Thoracic aorta (tissue), 2 donors: Measurements from ENCODE around the gene FBN3. TPM values are rescaled to one million over a fixed set of nuclear protein-coding genes. Genes with fewer than 3 reads are reported as not detected.

ENCODE experiments used
- ATAC-seq: fragments of 150-250 bp; one replicate; pipeline ENCODE4 v1.8.0; 2017; ENCODE audit warnings: low read depth; ENCODE audit not compliant: insufficient number of reproducible peaks, low FRiP score
- DNase-seq: peaks from one replicate; pipeline ENCODE4 v3.0.0-alpha.2; 2020; ENCODE audit warnings: low spot score
- H3K27ac ChIP-seq, 2 donors: fragments of 200-600 bp; sonication (generic); 1 replicate in 1 of 2; 2 replicates in 1 of 2; pipeline ENCODE4 v1.5.1; 2016; ENCODE audit warnings: mild to moderate bottlenecking in 2 of 2, moderate library complexity in 2 of 2
- H3K27me3 ChIP-seq: fragments of 200-600 bp; sonication (generic); replicated peaks from 2 replicates; pipeline ENCODE4 v1.6.0; 2016; ENCODE audit warnings: mild to moderate bottlenecking; ENCODE audit not compliant: insufficient read depth
- H3K36me3 ChIP-seq: fragments of 200-600 bp; sonication (generic); one replicate; pipeline ENCODE4 v1.5.1; 2016
- H3K4me1 ChIP-seq, 2 donors: fragments of 200-600 bp; sonication (generic); 1 replicate in 1 of 2; 2 replicates in 1 of 2; pipeline versions ENCODE4 v1.5.1 to v1.6.0; 2016; ENCODE audit warnings: low read depth in 2 of 2, mild to moderate bottlenecking in 1 of 2; ENCODE audit not compliant: control insufficient read depth in 1 of 2
- H3K4me3 ChIP-seq: fragments of 200-600 bp; sonication (generic); 2 replicates; pipeline ENCODE4 v1.5.1; 2016; ENCODE audit warnings: mild to moderate bottlenecking
- H3K9me3 ChIP-seq: fragments of 200-600 bp; sonication (generic); 2 replicates; pipeline ENCODE4 v1.5.1; 2016
- total RNA-seq, 2 donors: library from RNA; depleted of rRNA; stranded (reverse); fragments of >200 nt; gene quantifications; one replicate each; pipeline versions ENCODE4 v1.1.0 to v1.2.3, GENCODE V29; 2016
- TF ChIP-seq, protein P1 (sequence below): fragments of 200-600 bp; sonication (generic); IDR thresholded peaks from one replicate; pipeline ENCODE4 v1.5.1; 2019; ENCODE audit warnings: antibody characterized with exemption

The FBN3 gene
- total RNA-seq, 2 donors from 2014 or later, result not detected

DNA sequence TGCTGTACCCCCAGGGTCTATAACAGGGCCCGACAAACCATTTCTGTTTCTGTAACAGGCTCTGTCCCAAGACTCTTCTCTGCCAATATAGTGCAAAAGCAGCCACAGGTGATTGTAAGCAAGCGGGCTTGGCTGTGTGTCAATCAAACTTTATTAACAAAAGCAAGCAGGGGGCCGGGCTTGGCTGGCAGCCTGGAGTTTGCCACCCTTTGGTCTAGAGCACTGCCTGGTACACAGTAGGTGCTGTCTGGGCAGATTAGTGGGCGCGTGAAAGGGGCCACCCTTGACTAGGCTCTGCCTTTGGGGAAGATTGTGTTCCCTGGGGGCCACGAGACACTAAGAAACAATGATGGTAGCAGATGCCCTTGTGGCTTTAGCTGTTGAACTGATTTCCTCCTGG is 69.4 kb downstream of the FBN3 start:
- H3K36me3 ChIP-seq, result no peaks in the 10 kb centered on the region
- no peak overlapping the region for H3K4me3 ChIP-seq
- no peaks in the 10 kb centered on the region for H3K4me1 ChIP-seq
- no peak overlapping the region for H3K27ac ChIP-seq
- TF ChIP-seq, protein P1, sequence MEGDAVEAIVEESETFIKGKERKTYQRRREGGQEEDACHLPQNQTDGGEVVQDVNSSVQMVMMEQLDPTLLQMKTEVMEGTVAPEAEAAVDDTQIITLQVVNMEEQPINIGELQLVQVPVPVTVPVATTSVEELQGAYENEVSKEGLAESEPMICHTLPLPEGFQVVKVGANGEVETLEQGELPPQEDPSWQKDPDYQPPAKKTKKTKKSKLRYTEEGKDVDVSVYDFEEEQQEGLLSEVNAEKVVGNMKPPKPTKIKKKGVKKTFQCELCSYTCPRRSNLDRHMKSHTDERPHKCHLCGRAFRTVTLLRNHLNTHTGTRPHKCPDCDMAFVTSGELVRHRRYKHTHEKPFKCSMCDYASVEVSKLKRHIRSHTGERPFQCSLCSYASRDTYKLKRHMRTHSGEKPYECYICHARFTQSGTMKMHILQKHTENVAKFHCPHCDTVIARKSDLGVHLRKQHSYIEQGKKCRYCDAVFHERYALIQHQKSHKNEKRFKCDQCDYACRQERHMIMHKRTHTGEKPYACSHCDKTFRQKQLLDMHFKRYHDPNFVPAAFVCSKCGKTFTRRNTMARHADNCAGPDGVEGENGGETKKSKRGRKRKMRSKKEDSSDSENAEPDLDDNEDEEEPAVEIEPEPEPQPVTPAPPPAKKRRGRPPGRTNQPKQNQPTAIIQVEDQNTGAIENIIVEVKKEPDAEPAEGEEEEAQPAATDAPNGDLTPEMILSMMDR, result no peak
- no peaks in the 10 kb centered on the region for H3K9me3 ChIP-seq
- DNase-seq, result no peak
- ATAC-seq, result no peak
- H3K27me3 ChIP-seq, result no peaks in the 10 kb centered on the region

DNA sequence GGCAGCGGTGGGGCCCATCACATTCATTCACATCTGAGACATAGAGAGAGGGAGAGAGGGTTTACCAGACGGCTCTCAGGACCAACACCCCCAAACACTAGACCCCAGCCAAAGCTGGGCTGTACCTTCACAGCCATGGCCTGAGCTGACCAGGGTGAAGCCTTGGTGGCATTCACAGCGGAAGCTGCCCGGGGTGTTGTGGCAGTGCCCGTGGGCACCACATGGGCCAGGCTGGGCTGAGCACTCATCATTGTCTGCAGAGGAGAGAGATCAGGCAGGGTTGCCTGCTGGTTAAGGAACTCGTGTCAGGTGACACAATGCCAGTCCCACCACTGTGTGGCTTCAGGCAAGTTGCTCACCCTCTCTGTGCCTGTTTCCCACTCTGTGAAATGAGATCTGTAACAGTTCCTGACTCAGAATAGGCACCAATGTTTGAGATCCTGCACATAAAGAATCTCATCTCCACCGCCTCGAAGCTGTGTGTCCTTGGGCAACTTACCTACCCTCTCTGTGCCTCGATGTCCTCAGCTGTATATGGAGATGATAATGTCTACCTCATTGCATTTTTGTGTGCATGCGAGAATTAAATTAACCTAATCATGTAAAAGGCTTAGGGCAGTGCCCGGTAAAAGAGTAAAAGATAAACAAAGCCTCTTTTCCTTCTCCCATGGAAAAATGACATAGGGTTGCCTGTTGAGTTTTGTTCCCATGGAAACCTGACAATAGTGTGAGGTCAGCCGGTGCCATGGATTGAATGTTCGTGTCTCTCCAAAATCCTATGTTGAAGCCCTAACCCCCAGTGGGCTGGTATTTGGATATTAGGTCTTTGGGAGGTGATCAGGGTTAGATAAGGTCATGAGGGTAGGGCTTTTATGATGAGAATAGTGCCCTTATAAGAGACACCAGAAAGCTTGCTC is 74.0 kb downstream of the FBN3 start:
- DNase-seq, result no peak
- Histone ChIP-seq H3K27ac (no peak overlapping the region), H3K4me1 (no peaks in the 10 kb centered on the region), H3K9me3 (peaks cover 3% of the 10 kb centered on the region), H3K4me3 (no peak overlapping the region), H3K27me3 (no peaks in the 10 kb centered on the region), H3K36me3 (no peaks in the 10 kb centered on the region)
- TF ChIP-seq, protein P1, result no peak
- ATAC-seq, result no peak

DNA sequence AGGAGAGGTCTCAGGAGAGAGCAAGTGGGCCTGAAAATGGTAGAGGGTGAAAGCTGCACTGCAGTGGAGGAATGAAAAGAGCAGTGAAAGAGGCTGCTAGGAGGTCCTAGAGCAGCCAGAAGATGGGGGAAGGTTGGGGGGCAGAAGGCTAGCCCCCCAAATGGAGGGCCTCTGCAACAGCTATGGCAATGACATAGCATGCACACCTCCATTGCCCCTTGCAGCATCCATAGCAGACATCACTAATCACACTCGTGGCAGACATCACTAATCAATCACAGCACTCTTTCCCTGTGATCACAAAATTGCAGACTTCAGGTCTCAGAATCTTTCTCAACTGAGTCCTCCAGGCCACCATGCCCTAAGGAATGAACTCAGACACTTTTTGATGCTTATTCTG is 74.9 kb downstream of the FBN3 start:
- Histone ChIP-seq H3K4me3 (no peak overlapping the region), H3K27ac (no peak overlapping the region), H3K4me1 (no peaks in the 10 kb centered on the region), H3K36me3 (no peaks in the 10 kb centered on the region), H3K9me3 (peaks cover 7% of the 10 kb centered on the region), H3K27me3 (no peaks in the 10 kb centered on the region)
- ATAC-seq, result no peak
- TF ChIP-seq, protein P1, result no peak
- DNase-seq, result no peak

DNA sequence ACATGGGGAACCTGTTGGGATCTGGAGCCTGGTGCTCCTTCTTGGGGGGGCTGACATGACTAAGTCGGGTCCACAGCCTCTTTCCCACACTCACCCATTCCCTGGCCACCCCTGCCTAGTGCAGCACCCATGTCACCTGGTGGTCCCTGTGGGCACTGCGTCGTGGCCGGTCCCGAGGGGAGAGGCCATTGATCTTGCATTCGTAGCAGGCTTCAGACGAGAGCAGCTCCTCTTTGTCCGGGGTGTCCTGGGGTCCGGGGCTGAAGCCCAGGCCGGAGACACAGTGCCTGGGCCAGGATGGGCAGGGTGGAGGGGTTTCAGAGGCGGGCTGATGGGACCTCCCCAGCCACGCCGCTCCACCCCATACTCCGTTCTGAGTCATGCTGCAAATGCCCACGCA is 77.5 kb downstream of the FBN3 start:
- TF ChIP-seq, protein P1, result no peak
- peaks cover 12% of the 10 kb centered on the region for H3K9me3 ChIP-seq
- no peaks in the 10 kb centered on the region for H3K36me3 ChIP-seq
- DNase-seq (no peak), ATAC-seq (no peak)
- H3K27me3 ChIP-seq, result no peaks in the 10 kb centered on the region
- no peak overlapping the region for H3K27ac ChIP-seq
- no peak overlapping the region for H3K4me3 ChIP-seq
- H3K4me1 ChIP-seq, result no peaks in the 10 kb centered on the region

DNA sequence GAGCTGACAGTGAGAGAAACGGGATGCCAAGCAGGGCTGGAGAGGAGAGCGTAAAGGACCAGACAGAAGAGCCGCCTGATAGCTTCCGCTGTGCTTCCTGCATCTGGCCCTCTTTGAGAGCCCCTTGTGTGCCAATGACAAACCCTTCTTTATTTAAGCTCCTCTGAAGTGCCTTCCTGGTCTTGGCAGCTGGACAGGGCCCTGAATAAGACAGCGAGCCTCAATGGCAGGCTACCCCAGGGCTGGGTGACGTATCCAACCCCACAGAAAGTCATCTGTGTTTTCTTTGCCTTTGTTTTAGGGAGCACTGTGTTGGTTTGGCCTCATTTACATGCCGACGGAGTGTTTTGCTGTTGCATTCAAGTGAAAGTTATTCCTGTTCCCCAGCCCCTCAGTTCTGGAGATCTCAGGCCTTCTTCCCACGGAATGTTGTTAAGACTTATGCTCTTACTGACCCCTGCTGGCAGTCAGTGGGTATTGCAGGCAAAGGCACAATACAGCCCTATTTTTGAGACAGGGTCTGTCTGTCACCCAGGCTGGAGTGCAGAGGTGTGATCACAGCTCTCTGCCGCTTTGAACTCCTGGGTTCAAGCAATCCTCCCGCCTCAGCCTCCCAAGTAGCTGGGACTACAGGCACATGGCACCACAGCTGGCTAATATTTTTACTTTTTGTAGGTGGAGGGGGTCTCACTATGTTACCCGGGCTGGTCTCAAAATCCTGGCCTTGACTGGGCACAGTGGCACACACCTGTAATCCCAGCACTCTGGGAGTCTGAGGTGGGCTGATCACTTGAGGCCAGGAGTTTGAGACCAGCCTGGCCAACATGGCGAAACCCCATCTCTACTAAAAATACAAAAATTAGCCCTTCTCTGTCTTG is 80.1 kb downstream of the FBN3 start:
- H3K9me3 ChIP-seq, result peaks cover 10% of the 10 kb centered on the region
- no peaks in the 10 kb centered on the region for H3K27me3 ChIP-seq
- no peaks in the 10 kb centered on the region for H3K4me1 ChIP-seq
- no peak overlapping the region for H3K4me3 ChIP-seq
- no peak for ATAC-seq
- H3K36me3 ChIP-seq, result no peaks in the 10 kb centered on the region
- H3K27ac ChIP-seq, result no peak overlapping the region
- TF ChIP-seq, protein P1, result peak; percentile 22
- DNase-seq, result no peak
